Endothelial cell of umbilical vein (primary cell): Measurements from ENCODE around the gene ATXN1. TPM values are rescaled to one million over a fixed set of nuclear protein-coding genes. Genes with fewer than 3 reads are reported as not detected.

Source experiments
- BruUV-seq: library from RNA; stranded (reverse); fragments of 400-500 nt; replicated peaks from 2 replicates; lab custom pipeline; 2021; lab: Mats Ljungman, UMichigan
- CTCF ChIA-PET: fragments of 300-600, 350-600 bp; sonication (Branson Sonifier 250); formaldehyde crosslinking; loops from one replicate; lab custom pipeline; 2021; ENCODE audit warnings: antibody characterized with exemption, inconsistent platforms; lab: Charles Lee
- POLR2A ChIA-PET: fragments of 300-600, 350-600 bp; sonication (Branson Sonifier 250); formaldehyde crosslinking; loops from one replicate; lab custom pipeline; 2021; ENCODE audit warnings: antibody characterized with exemption, inconsistent platforms; lab: Charles Lee
- DNase-seq: peaks from one replicate; pipeline ENCODE4 v3.0.0-alpha.2; 2011; ENCODE audit warnings: low read depth, low spot score
- FAIRE-seq: peaks from 2 replicates; lab custom pipeline; 2011; peaks lifted over from hg19 to GRCh38; lab: Jason Lieb, UNC
- H2AFZ ChIP-seq: 2 replicates; pipeline ENCODE4 v1.6.0; 2012; ENCODE audit warnings: low read depth, low read length, control low read depth, inconsistent platforms
- H3K27ac ChIP-seq: 2 replicates; pipeline ENCODE4 v1.5.1; 2011; ENCODE audit warnings: low read depth, mild to moderate bottlenecking, control low read depth, low read length, moderate library complexity; ENCODE audit not compliant: insufficient read depth
- H3K27me3 ChIP-seq, 2 experiments: 2 replicates each; pipeline versions ENCODE4 v1.6.0 to v1.6.1; 2011; ENCODE audit warnings: low read length in 2 of 2, mixed read lengths in 1 of 2; ENCODE audit not compliant: control insufficient read depth in 2 of 2, insufficient read depth in 2 of 2
- H3K36me3 ChIP-seq, 2 experiments: 2 replicates in 1 of 2; 3 replicates in 1 of 2; pipeline ENCODE4 v1.5.1; 2011; ENCODE audit warnings: low read length in 2 of 2, mild to moderate bottlenecking in 1 of 2, moderate library complexity in 1 of 2; ENCODE audit not compliant: control insufficient read depth in 2 of 2, insufficient read depth in 2 of 2; ENCODE audit errors: extremely low read depth in 1 of 2
- H3K4me1 ChIP-seq: 3 replicates; pipeline ENCODE4 v1.5.1; 2011; ENCODE audit warnings: mild to moderate bottlenecking, low read length; ENCODE audit not compliant: control insufficient read depth, insufficient read depth; ENCODE audit errors: extremely low read depth
- H3K4me2 ChIP-seq: 2 replicates; pipeline ENCODE4 v1.6.1; 2011; ENCODE audit warnings: low read length, control low read depth, mixed read lengths; ENCODE audit not compliant: insufficient read depth
- H3K4me3 ChIP-seq, 3 experiments: fragments of 200-600 bp in 1 of 3; sonication (generic), shearing (Covaris generic) in 1 of 3; replicated peaks in 1 of 3; 2 replicates each; pipeline ENCODE4 v1.5.1; 2011 to 2016; ENCODE audit warnings: control low read depth in 3 of 3, low read length in 3 of 3, mild to moderate bottlenecking in 2 of 3, inconsistent platforms in 1 of 3, low read depth in 1 of 3, moderate library complexity in 1 of 3; ENCODE audit not compliant: insufficient read depth in 1 of 3
- H3K79me2 ChIP-seq: 2 replicates; pipeline ENCODE4 v1.6.0; 2012; ENCODE audit warnings: low read length, inconsistent platforms; ENCODE audit not compliant: control insufficient read depth, insufficient read depth
- H3K9ac ChIP-seq: replicated peaks from 2 replicates; pipeline ENCODE3; 2011; ENCODE audit warnings: low read length, control low read depth; ENCODE audit not compliant: insufficient read depth; ENCODE audit errors: extremely low read depth
- H3K9me1 ChIP-seq: replicated peaks from 3 replicates; pipeline ENCODE4 v1.6.0; 2011; ENCODE audit warnings: mild to moderate bottlenecking, low read length; ENCODE audit not compliant: control insufficient read depth, insufficient read depth; ENCODE audit errors: extremely low read depth
- H3K9me3 ChIP-seq: replicated peaks from 2 replicates; pipeline ENCODE4 v1.5.1; 2012; ENCODE audit warnings: low read length, inconsistent platforms; ENCODE audit not compliant: control insufficient read depth, insufficient read depth
- H4K20me1 ChIP-seq: replicated peaks from 2 replicates; pipeline ENCODE3; 2011; ENCODE audit warnings: mild to moderate bottlenecking, low read length; ENCODE audit not compliant: control insufficient read depth, insufficient read depth; ENCODE audit errors: extremely low read depth
- EZH2 ChIP-seq: IDR thresholded peaks from 2 replicates; pipeline ENCODE4 v1.6.1; 2012; ENCODE audit warnings: borderline replicate concordance, low read depth, mild to moderate bottlenecking, moderate library complexity, low read length, inconsistent platforms; ENCODE audit not compliant: severe bottlenecking
- FOS ChIP-seq: IDR thresholded peaks from 2 replicates; pipeline ENCODE4 v1.6.1; 2011; ENCODE audit warnings: mild to moderate bottlenecking, low read length, moderate library complexity, borderline replicate concordance; ENCODE audit not compliant: insufficient read depth
- GATA2 ChIP-seq: IDR thresholded peaks from 2 replicates; pipeline ENCODE4 v1.7.0; 2011; ENCODE audit warnings: low read depth, mild to moderate bottlenecking, moderate library complexity, mixed read lengths, low read length; ENCODE audit not compliant: insufficient read length, insufficient read depth
- JUN ChIP-seq: IDR thresholded peaks from 2 replicates; pipeline ENCODE4 v1.6.1; 2011; ENCODE audit warnings: borderline replicate concordance, low read depth; ENCODE audit not compliant: insufficient read length, insufficient read depth
- MYC ChIP-seq: IDR thresholded peaks from one replicate; pipeline ENCODE4 v1.6.1; 2011; ENCODE audit warnings: mild to moderate bottlenecking, low read depth, low read length
- POLR2A ChIP-seq: IDR thresholded peaks from 2 replicates; pipeline ENCODE4 v1.6.1; 2012; ENCODE audit warnings: low read depth, mild to moderate bottlenecking, control low read depth, low read length
- POLR2AphosphoS5 ChIP-seq: IDR thresholded peaks from 2 replicates; pipeline ENCODE4 v1.6.1; 2012; ENCODE audit warnings: low read depth, mild to moderate bottlenecking, control low read depth, low read length, moderate library complexity; ENCODE audit not compliant: insufficient read depth
- dilution Hi-C: fragments of 300-500 bp; cut with MboI; formaldehyde crosslinking; loops from one replicate; pipeline ENCODE4 v1.15.0; 2019; ENCODE audit warnings: low sequenced_read_pairs; ENCODE audit not compliant: extremely low pct_ligation_motif_present
- intact Hi-C: fragments of 100-400 bp; cut with micrococcal nuclease; formaldehyde crosslinking; loops from one replicate; pipeline ENCODE4 v1.10.0; 2022
- polyA plus RNA-seq, 4 experiments: library from polyadenylated mRNA; depleted of rRNA in 3 of 4; stranded (reverse) in 3 of 4; unstranded in 1 of 4; fragments of >200 nt; gene quantifications; 2 replicates each; pipeline versions ENCODE4 v1.2.1 to v1.2.3, GENCODE V29; 2011 to 2012; ENCODE audit warnings: missing spikeins in 1 of 4
- total RNA-seq: library from RNA; stranded (reverse); gene quantifications from 2 replicates; pipeline ENCODE4 v1.2.3, GENCODE V29; 2021
- TF ChIP-seq, protein P1 (sequence below), 2 donors: IDR thresholded peaks; 1 replicate in 1 of 2; 2 replicates in 1 of 2; pipeline ENCODE4 v1.5.1; 2011; ENCODE audit warnings: low read length in 2 of 2, mild to moderate bottlenecking in 2 of 2, moderate library complexity in 2 of 2, control low read depth in 1 of 2, inconsistent platforms in 1 of 2, low read depth in 1 of 2; ENCODE audit not compliant: insufficient read depth in 1 of 2; ENCODE audit errors: extremely low read depth in 1 of 2
- TF ChIP-seq, protein P2 (sequence below): IDR thresholded peaks from 2 replicates; pipeline ENCODE4 v1.6.1; 2011; ENCODE audit not compliant: insufficient read depth, insufficient read length

The ATXN1 gene
- total and polyA plus RNA-seq, 2 donors (not counting 3 experiments of a cell fraction or from before 2014, with no cell fraction given), result 16.4 to 33.0 TPM

DNA sequence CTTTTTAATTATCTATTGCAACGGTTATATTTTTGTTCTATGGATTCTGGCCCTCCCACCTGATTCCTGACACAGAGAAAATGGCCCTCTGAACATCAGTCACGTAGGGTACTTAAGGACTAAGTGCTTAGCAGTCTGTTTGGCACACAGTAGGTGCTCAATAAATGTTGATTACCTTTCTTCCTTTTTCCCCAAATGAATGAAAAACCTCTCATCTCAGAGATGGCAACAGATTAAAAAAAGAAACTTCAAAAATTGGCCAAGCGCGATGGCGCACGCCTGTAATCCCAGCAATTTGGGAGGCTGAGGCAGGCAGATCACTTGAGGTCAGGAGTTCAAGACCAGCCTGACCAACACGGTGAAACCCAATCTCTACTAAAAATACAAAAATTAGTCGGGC is 31.5 kb downstream of the ATXN1 start:
- H3K4me2 ChIP-seq, result no peak overlapping the region
- CTCF ChIA-PET, result interaction anchor here (7.6 kb wide), 1 partner anchor 8 kb away, joined by 44 read pairs; no protein-coding TSS in a partner anchor

More for the DNA sequence above, 31.5 kb downstream of the ATXN1 start:
- intact Hi-C loops (no loop called here), dilution Hi-C loops (no loop called here)
- H3K4me3 ChIP-seq, result no peak overlapping the region
- H2AFZ ChIP-seq, result no peak overlapping the region
- no peaks in the 10 kb centered on the region for H3K36me3 ChIP-seq
- H4K20me1 ChIP-seq, result no peaks in the 10 kb centered on the region
- POLR2A ChIA-PET, result no interaction called here
- H3K27ac ChIP-seq, result no peak overlapping the region
- no peaks in the 10 kb centered on the region for H3K79me2 ChIP-seq
- BruUV-seq, result no TSS peak
- H3K9me1 ChIP-seq, result no peaks in the 10 kb centered on the region
- no peak overlapping the region for H3K9ac ChIP-seq
- peaks cover 31% of the 10 kb centered on the region for H3K4me1 ChIP-seq
- no peaks in the 10 kb centered on the region for H3K27me3 ChIP-seq
- TF ChIP-seq MYC, result no peak
- TF ChIP-seq POLR2A, result no peak
- TF ChIP-seq, protein P1, sequence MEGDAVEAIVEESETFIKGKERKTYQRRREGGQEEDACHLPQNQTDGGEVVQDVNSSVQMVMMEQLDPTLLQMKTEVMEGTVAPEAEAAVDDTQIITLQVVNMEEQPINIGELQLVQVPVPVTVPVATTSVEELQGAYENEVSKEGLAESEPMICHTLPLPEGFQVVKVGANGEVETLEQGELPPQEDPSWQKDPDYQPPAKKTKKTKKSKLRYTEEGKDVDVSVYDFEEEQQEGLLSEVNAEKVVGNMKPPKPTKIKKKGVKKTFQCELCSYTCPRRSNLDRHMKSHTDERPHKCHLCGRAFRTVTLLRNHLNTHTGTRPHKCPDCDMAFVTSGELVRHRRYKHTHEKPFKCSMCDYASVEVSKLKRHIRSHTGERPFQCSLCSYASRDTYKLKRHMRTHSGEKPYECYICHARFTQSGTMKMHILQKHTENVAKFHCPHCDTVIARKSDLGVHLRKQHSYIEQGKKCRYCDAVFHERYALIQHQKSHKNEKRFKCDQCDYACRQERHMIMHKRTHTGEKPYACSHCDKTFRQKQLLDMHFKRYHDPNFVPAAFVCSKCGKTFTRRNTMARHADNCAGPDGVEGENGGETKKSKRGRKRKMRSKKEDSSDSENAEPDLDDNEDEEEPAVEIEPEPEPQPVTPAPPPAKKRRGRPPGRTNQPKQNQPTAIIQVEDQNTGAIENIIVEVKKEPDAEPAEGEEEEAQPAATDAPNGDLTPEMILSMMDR (IDR thresholded peaks at IDR 0.05; ENCODE audit: extremely low read depth in 1 of 2, insufficient read depth in 1 of 2, low read depth in 1 of 2, low read length in 2 of 2), result no peak
- TF ChIP-seq GATA2, result no peak
- TF ChIP-seq, protein P2, sequence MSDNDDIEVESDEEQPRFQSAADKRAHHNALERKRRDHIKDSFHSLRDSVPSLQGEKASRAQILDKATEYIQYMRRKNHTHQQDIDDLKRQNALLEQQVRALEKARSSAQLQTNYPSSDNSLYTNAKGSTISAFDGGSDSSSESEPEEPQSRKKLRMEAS, result no peak
- TF ChIP-seq POLR2AphosphoS5, result no peak
- no peak for TF ChIP-seq JUN
- TF ChIP-seq FOS, result no peak
- TF ChIP-seq EZH2, result no peak
- no peak for FAIRE-seq
- no peak for DNase-seq
- no peaks in the 10 kb centered on the region for H3K9me3 ChIP-seq
